ENCODE data around the gene WTAP. TPM values are rescaled to one million over a fixed set of nuclear protein-coding genes. Genes with fewer than 3 reads are reported as not detected.

Gene WTAP
- total and polyA plus RNA-seq, 2 of the 8 experiments (the other 6 are each of a cell fraction or from before 2014, with no cell fraction given) = 32.6 to 120 TPM

DNA sequence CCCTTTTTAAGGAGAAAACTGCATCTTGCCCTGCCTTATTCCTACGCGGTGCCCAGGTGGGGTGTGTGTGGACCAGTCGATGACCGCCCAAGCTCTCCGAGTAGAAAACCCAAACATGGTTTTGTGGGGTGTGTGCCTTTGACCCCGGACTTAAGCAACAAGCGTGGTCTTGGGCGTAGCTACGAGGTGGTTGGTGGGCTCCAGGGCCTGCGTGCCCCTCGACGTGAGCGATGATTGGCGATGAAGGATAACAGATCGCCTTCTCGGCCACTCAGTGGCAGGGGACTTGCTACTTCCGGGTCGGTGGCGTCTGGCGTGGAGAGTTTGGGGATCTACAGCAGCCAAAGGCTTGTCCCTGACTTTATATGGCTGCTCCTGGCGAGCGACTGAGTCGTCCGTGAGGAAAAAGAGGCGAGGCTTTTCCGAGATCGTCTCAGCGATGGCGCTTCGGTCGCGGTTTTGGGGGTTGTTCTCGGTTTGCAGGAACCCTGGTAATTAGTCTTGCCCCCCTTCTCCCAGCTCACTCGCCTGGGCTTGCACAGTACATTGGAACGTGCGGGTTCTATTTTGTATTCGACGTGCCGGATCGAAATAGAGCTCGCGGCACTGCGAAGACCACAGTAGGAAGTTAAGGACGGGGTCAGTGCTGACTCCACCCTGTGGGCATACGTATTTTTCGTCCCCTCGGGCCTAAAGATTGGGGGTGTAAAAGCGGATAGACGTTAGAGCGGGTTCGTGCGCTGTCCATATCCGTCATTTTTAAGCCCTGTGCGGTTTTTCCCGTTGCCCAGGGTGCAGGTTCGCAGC is 63.0 kb downstream of the WTAP start, which contains the start of gene MRPL18 (continued):
- no peak for TF ChIP-seq CBX5 (IDR thresholded peaks at IDR 0.05; ENCODE audit: low read depth, low read length)
- no peak for TF ChIP-seq JUND (IDR thresholded peaks at IDR 0.05; ENCODE audit: low read length)
- 0 out of 2 replicates have a peak, but pooled peaks have one; percentile 29 for TF ChIP-seq GABPA (IDR thresholded peaks at IDR 0.05; ENCODE audit: borderline replicate concordance, insufficient read depth, low read length)
- no peak for TF ChIP-seq CTBP2 (IDR thresholded peaks at IDR 0.05; ENCODE audit: borderline replicate concordance, insufficient read depth, insufficient read length, low read length)
- no peak for TF ChIP-seq EP300 (IDR thresholded peaks at IDR 0.05; ENCODE audit: borderline replicate concordance in 1 of 2, low read depth in 2 of 2, low read length in 2 of 2)
- TF ChIP-seq JUN (IDR thresholded peaks at IDR 0.05; ENCODE audit: low read depth, low read length) = no peak
- TF ChIP-seq CEBPB (IDR thresholded peaks at IDR 0.05; ENCODE audit: low read depth, low read length) = no peak
- no peak for TF ChIP-seq BACH1 (IDR thresholded peaks at IDR 0.05; ENCODE audit: low read length)
- TF ChIP-seq TEAD4 (IDR thresholded peaks at IDR 0.05; ENCODE audit: low read depth, low read length) = no peak
- TF ChIP-seq, protein P1, sequence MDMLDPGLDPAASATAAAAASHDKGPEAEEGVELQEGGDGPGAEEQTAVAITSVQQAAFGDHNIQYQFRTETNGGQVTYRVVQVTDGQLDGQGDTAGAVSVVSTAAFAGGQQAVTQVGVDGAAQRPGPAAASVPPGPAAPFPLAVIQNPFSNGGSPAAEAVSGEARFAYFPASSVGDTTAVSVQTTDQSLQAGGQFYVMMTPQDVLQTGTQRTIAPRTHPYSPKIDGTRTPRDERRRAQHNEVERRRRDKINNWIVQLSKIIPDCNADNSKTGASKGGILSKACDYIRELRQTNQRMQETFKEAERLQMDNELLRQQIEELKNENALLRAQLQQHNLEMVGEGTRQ (IDR thresholded peaks at IDR 0.05; ENCODE audit: low read length) = no peak
- TF ChIP-seq CREB1 (IDR thresholded peaks at IDR 0.05) = peak; percentile 80
- TF ChIP-seq KDM5A (IDR thresholded peaks at IDR 0.05; ENCODE audit: low read length) = peak; percentile 48; the same call in 1 of the 2 replicates
- no peak for TF ChIP-seq BRCA1 (IDR thresholded peaks at IDR 0.05; ENCODE audit: low read depth, low read length)
- TF ChIP-seq SP4 (IDR thresholded peaks at IDR 0.05; ENCODE audit: low read length) = no peak
- TF ChIP-seq RBBP5 (IDR thresholded peaks at IDR 0.05; ENCODE audit: borderline replicate concordance, low read depth, low read length) = no peak
- TF ChIP-seq FOSL1 (IDR thresholded peaks at IDR 0.05; ENCODE audit: insufficient read depth, low read depth, low read length) = no peak
- TF ChIP-seq, protein P2, sequence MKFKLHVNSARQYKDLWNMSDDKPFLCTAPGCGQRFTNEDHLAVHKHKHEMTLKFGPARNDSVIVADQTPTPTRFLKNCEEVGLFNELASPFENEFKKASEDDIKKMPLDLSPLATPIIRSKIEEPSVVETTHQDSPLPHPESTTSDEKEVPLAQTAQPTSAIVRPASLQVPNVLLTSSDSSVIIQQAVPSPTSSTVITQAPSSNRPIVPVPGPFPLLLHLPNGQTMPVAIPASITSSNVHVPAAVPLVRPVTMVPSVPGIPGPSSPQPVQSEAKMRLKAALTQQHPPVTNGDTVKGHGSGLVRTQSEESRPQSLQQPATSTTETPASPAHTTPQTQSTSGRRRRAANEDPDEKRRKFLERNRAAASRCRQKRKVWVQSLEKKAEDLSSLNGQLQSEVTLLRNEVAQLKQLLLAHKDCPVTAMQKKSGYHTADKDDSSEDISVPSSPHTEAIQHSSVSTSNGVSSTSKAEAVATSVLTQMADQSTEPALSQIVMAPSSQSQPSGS (IDR thresholded peaks at IDR 0.05; ENCODE audit: low read length) = no peak
- no peak for TF ChIP-seq NRF1 (IDR thresholded peaks at IDR 0.05; ENCODE audit: low read depth, low read length)
- no peak for TF ChIP-seq TCF12 (IDR thresholded peaks at IDR 0.05; ENCODE audit: low read depth, low read length)
- no peak for TF ChIP-seq NANOG (IDR thresholded peaks at IDR 0.05; ENCODE audit: insufficient read depth, low read depth, low read length, poor library complexity, severe bottlenecking)
- TF ChIP-seq PHF8 (conservative IDR thresholded peaks at IDR 0.05; ENCODE audit: low read depth, low read length) = peak; percentile 75
